CD4-positive, alpha-beta T cell treated with Interleukin-10 for 1 hour (primary cell): ENCODE data around the gene CXCR6.

ENCODE experiments used
- DNase-seq: peaks from one replicate; pipeline ENCODE4 v3.0.0-alpha.2; 2020

Gene CXCR6

DNA sequence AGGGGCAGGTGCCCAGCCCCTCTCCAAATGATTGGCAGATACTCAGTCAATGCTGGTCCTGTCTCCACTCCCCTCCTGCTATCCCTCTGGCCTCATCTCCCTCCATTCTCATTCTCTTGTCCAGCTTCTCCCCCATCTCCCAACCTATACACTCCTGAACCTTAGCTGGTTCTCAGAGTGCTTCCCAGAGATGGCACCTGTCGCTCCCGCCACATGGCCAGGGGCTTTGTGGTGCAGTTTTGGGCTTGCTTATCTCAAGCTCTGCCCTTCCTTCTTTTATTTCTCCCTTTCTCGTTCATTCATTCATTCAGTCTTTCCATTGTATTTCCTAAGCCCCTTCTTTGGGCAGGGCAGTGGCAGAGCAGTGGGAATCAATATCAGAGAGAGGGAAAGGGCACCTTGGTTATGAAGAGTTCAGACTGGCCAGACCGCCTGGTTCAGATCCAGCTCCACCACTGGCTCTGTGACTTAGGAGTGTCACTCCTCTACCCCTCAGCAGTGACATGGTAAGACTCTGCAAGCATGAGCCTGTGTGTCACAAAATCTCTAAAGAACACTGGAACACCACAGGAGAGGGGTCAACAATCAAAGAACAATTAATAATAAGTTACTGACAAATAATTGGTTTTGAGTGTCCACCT is 20.2 kb upstream of the CXCR6 start:
- no peak for DNase-seq

GRCh38 chr3:45923755-45924154 is 19.5 kb upstream of the CXCR6 start:
- no peak for DNase-seq

- no peak for DNase-seq
These were observed 15.4 kb upstream of the CXCR6 start for GRCh38 chr3:45927881-45928280.

DNA sequence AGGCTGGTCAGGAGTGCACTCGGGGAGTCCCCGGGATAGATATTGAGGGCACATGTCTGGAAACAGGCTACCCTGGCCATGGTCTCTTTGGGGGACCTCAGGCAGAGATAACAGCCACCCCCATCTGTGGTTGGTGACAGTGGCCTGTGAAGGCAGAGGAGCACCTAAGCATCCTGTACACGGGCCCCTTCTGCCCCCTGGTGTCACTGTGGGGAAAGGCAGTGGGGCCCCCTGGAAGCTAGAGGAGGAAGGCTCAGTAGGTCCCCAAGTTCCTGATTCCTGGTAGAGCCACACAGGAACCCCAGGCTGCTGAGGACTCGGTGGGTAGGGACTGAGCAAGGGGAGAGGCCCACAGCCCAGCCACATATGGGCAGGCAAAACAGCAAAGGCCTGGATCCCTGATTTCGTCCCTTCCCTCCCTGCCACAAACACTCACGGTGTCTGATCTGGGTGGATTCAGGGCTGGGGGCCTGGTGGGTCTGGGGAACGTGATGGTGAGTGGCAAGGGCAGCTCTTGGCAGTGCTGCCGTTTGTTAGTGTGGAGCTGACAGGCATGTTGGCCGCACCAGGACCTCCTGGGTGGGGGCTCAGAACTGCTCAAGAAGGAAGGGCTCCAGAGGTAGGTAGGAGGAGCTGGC is 14.1 kb upstream of the CXCR6 start:
- DNase-seq: peak; percentile 69

DNA sequence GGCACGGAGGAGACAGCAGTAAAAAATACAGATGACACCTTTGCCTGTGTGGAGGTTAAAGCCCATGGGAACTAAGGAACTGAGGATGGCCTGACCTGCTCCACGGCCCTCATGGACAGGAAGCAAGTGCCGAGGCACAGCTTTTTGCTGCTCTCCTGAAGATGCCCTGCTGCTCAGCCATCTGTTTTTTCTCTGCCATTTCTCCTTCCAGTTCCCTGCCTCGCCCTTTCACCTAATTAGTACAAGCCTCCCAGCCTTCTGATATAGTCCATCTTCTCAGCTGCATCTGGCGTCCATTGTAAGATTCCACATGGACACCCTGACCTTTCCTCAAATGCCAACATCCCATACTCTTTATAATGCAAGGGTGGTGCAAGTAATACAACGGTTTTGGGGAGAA is 11.8 kb upstream of the CXCR6 start:
- DNase-seq: no peak

DNA sequence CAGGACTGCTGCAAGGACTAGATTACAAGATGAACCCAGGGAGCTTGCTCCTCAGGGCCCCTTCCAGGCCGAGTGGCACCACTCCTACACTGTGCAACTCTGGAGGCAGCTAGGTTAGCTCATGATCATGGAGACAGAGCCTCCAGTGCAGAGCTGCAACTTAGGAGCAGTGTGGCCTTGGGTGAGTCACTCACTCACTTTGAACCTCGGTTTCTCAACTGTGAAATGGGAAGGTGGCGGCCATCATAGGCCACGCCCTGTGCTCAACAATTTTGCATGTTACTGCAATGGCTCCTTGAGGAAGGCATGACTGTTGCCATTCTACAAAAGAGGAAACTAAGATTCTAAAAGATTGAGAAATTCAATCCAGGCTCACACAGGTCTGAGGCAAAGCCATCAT is 11.2 kb upstream of the CXCR6 start:
- no peak for DNase-seq

GRCh38 chr3:45933591-45933990 is 9.7 kb upstream of the CXCR6 start:
- no peak for DNase-seq

- DNase-seq: no peak
These were observed 7.0 kb upstream of the CXCR6 start for GRCh38 chr3:45936261-45936660.

- DNase-seq: no peak
These were observed 5.8 kb upstream of the CXCR6 start for GRCh38 chr3:45937206-45938042.

DNA sequence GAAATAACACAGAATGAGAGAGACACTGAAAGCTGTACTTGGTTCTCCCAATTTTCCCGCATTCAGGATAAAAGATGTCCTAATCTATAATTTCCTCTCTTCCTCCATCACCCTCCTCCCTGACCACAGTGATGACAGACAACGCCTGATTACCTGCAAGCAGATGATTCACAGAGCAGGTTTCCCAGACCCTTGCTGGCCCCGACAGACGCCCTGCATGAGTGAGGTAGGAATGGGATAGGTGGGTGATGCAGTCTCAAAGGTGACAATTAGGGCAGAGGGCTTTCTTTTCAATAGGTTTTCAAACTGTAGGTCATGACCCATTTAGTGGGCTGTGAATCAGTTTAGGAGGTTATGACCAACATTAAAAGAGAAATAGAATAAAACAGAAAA is 5.2 kb upstream of the CXCR6 start:
- DNase-seq: no peak

- peak; percentile 85 for DNase-seq
These were observed 4.4 kb upstream of the CXCR6 start for GRCh38 chr3:45938864-45939263.

- DNase-seq: no peak
These were observed 3.9 kb upstream of the CXCR6 start for GRCh38 chr3:45939341-45939771.

GRCh38 chr3:45940004-45940780 is 3.1 kb upstream of the CXCR6 start:
- DNase-seq: no peak

GRCh38 chr3:45940781-45941365 is 2.4 kb upstream of the CXCR6 start:
- no peak for DNase-seq

DNA sequence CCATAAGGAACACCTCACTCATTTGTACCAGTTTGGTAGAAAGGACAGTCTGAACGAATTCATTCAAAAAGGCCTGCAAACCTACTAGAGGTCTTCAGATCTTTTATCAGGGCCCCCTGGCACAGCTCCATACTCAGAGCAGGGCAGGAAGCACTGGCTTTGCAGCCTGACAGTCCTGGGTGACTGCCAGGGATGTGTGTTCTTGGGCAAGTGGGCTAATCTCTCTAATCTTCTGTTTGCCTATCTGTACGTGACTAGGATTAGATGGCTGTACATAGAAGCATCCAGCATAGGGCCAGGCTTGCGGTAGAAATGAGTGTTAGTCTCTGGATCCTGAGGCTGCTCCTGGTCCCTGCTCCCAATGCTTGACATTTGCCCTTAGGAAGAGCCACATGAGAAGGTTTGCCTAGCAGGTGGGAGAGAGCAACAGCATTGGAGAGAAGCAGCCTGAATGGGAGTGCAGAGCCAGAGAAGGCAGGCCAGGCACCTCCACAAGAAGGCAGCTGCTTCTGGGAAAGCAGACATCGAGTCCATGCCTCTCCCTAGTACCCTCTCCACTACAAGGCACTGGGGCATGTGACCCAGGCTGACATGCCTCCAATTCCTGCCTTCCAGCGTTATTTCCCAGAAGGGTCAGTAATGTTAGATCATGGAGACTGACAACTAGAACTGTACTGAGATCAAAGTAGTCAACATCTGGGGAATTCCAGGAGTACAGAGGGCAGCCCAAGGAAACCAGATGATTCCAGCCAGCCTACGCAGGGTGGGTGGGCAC is 1.0 kb upstream of the CXCR6 start:
- DNase-seq: no peak

DNA sequence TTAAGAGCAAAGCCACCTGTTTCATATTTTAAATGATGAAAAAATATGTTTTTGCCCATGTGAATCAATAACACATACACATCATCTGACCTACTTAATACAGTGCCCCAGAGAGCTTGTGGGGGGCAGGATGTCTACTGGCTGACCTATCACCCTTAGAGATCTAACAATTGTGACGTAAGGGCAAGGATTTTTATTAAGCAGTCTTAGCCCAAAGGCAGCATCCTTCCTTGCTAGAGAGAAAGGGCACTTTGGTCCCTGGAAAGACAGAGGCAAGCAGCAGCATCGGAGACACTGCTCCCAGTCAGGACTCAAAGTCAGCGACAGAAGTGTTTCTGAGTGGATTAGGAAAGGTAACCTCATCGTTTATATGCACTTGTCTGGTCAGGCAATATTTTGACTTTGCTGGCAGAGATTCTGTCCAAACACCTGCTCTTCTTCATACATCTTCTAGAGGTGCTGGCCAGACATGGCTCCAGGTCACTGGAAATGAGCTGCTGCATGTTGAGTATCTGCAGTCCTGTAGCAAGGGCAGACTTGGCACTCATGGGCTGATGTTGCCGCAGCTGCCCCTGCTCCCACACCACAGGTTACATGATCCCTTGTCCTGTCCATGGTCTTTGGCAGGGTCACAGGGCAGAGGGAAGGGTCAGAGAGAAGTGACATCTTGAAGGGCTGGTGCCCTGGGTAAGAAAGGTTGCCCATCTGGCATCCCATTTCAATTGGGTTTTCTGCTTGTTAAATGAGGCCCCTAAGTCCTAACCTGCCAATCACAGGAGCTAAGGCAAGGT is 1.8 kb downstream of the CXCR6 start:
- DNase-seq: peak; percentile 51

DNA sequence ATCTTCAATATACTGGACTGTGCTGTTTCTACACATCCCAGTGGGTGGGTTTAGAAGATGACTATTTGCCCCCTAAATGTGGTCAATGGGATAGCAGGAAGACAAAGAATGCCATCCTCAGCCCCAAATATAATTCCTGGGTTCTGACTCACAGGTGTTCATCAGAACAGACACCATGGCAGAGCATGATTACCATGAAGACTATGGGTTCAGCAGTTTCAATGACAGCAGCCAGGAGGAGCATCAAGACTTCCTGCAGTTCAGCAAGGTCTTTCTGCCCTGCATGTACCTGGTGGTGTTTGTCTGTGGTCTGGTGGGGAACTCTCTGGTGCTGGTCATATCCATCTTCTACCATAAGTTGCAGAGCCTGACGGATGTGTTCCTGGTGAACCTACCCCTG is 3.0 kb downstream of the CXCR6 start:
- no peak for DNase-seq

- no peak for DNase-seq
These were observed 3.6 kb downstream of the CXCR6 start for GRCh38 chr3:45946875-45947274.

- no peak for DNase-seq
These were observed 4.1 kb downstream of the CXCR6 start for GRCh38 chr3:45947361-45947760.

- DNase-seq: no peak
These were observed 5.1 kb downstream of the CXCR6 start for GRCh38 chr3:45948311-45948781.

DNA sequence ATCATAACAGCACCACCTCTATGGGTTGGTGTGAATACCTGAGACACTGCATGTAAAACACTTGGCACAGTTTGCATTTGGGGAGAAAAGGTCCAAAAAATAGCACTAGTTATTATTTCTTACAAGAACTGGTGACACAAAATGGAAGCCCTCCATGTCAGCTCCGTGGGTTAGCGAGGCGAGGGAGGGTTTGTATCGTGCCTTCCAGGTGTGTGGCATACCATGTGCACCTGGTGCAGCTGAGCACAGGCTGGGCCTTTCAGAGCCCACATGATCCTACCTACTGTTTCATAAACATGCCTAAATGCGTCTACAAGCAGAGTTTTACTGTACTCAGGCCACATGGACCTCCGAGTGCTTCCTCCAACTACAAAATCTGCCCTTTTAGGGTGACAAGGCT is 5.6 kb downstream of the CXCR6 start:
- no peak for DNase-seq
